ENCODE measurements around the gene SHC4.

SHC4 gene

GRCh38 chr15:48928877-48929538 is 34.7 kb downstream of the SHC4 start:
- Histone ChIP-seq H4K91ac (ENCODE audit: low read length) (no peak overlapping the region), H3K9ac (ENCODE audit: low read length) (no peak overlapping the region), H3K4me2 (ENCODE audit: low read length, poor library complexity, severe bottlenecking) (no peak overlapping the region), H2BK5ac (ENCODE audit: low read depth, low read length, poor library complexity, severe bottlenecking) (no peak overlapping the region), H3K4me1 (ENCODE audit: control insufficient read depth, insufficient read depth, low read depth, low read length) (peaks cover 5% of the 10 kb centered on the region), H3K9me3 (ENCODE audit: control insufficient read depth, low read length) (no peaks in the 10 kb centered on the region), H3K18ac (ENCODE audit: low read depth in 1 of 2, low read length in 2 of 2) (no peak overlapping the region), H3K79me1 (replicated peaks; ENCODE audit: low read length, poor library complexity, severe bottlenecking) (no peaks in the 10 kb centered on the region), H3K23ac (ENCODE audit: low read length in 2 of 2) (no peak overlapping the region), H3K27me3 (ENCODE audit: control insufficient read depth in 1 of 2, insufficient read depth in 1 of 2, low read length in 2 of 2) (no peaks in the 10 kb centered on the region), H3K4me3 (ENCODE audit: insufficient read depth in 1 of 2, low read depth in 1 of 2, low read length in 2 of 2) (no peak overlapping the region), H2BK15ac (ENCODE audit: low read depth, poor library complexity, severe bottlenecking) (no peak overlapping the region), H3K36me3 (ENCODE audit: control insufficient read depth in 1 of 2, insufficient read depth in 2 of 2, low read depth in 1 of 2, low read length in 2 of 2) (no peaks in the 10 kb centered on the region), H3K27ac (ENCODE audit: low read length, poor library complexity, severe bottlenecking) (no peak overlapping the region), H3K14ac (ENCODE audit: low read length in 2 of 2) (no peak overlapping the region), H2BK120ac (ENCODE audit: low read depth, low read length) (no peak overlapping the region), H2AFZ (ENCODE audit: low read depth, low read length) (no peak overlapping the region), H2BK12ac (ENCODE audit: low read length in 2 of 2) (no peak overlapping the region), H3K4ac (ENCODE audit: low read depth in 1 of 2, low read length in 2 of 2) (no peak overlapping the region), H2AK5ac (ENCODE audit: low read length, severe bottlenecking) (no peak overlapping the region), H4K8ac (ENCODE audit: low read length) (no peak overlapping the region)
- 92% methylated on average over 6 of the region's 6 CpGs for WGBS
- no peak for DNase-seq

- Histone ChIP-seq H2AK5ac (ENCODE audit: low read length, severe bottlenecking) (no peak overlapping the region), H3K36me3 (ENCODE audit: control insufficient read depth in 1 of 2, insufficient read depth in 2 of 2, low read depth in 1 of 2, low read length in 2 of 2) (no peaks in the 10 kb centered on the region), H3K27ac (ENCODE audit: low read length, poor library complexity, severe bottlenecking) (no peak overlapping the region), H2BK5ac (ENCODE audit: low read depth, low read length, poor library complexity, severe bottlenecking) (no peak overlapping the region), H3K23ac (ENCODE audit: low read length in 2 of 2) (no peak overlapping the region), H3K4ac (ENCODE audit: low read depth in 1 of 2, low read length in 2 of 2) (no peak overlapping the region), H3K4me1 (ENCODE audit: control insufficient read depth, insufficient read depth, low read depth, low read length) (peaks cover 5% of the 10 kb centered on the region), H3K14ac (ENCODE audit: low read length in 2 of 2) (no peak overlapping the region), H3K9ac (ENCODE audit: low read length) (peak overlapping the region; percentile 62), H3K4me2 (ENCODE audit: low read length, poor library complexity, severe bottlenecking) (no peak overlapping the region), H2AFZ (ENCODE audit: low read depth, low read length) (peak overlapping the region; percentile 29), H3K79me1 (replicated peaks; ENCODE audit: low read length, poor library complexity, severe bottlenecking) (no peaks in the 10 kb centered on the region), H2BK15ac (ENCODE audit: low read depth, poor library complexity, severe bottlenecking) (no peak overlapping the region), H3K18ac (ENCODE audit: low read depth in 1 of 2, low read length in 2 of 2) (no peak overlapping the region), H4K91ac (ENCODE audit: low read length) (no peak overlapping the region), H2BK12ac (ENCODE audit: low read length in 2 of 2) (peak overlapping the region in 1 of 2 experiments; percentile 26), H3K9me3 (ENCODE audit: control insufficient read depth, low read length) (no peaks in the 10 kb centered on the region), H4K8ac (ENCODE audit: low read length) (no peak overlapping the region), H2BK120ac (ENCODE audit: low read depth, low read length) (no peak overlapping the region), H3K27me3 (ENCODE audit: control insufficient read depth in 1 of 2, insufficient read depth in 1 of 2, low read length in 2 of 2) (no peaks in the 10 kb centered on the region), H3K4me3 (ENCODE audit: insufficient read depth in 1 of 2, low read depth in 1 of 2, low read length in 2 of 2) (peak overlapping the region in 1 of 2 experiments; percentile 17)
- 35% methylated on average over 9 of the region's 9 CpGs for WGBS
- DNase-seq: peak; percentile 93
Measured at GRCh38 chr15:48925714-48926223, 38.0 kb downstream of the SHC4 start.

DNA sequence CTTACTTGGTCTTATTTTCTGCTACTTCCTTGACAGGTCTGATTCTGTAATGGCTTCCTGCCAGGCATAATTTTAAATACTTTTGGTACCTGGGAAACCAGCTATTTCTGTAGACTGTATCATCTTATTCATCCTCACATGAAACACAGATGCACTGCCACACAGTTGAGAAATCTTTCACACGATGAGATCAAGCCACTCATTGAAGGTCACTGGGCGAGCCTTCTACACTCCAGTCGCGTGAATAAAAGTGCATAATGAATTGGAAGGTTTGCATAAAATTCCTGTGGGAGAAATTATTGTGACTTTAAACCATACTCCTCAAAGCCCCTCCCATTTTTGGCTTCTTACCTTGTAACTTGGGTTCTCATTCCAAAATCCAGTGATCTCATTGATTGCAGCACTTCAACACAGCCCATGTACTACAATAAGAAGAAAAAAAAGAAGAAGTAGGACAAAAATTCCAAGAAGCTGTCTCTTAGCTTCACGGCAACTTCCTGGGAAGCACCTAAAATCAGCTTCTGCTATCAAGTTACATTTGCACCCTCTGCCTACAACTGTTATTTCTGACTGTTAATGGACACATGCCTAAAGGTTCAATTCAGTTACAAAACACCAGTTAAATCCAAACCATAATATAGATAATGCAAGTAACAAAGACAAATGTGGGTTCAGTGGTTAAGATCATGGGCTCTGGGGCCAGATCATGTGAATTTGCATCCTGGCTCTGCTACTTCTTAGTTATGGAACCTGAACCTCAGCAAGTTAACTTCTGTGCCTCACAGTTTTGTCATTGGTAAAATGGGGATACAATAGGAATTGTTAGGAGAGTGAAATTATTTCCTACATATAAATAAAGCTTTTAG is 39.0 kb downstream of the SHC4 start:
- 96% methylated on average over 3 of the region's 5 CpGs for WGBS
- Histone ChIP-seq H3K4me2 (ENCODE audit: low read length, poor library complexity, severe bottlenecking) (no peak overlapping the region), H2AK5ac (ENCODE audit: low read length, severe bottlenecking) (no peak overlapping the region), H3K14ac (ENCODE audit: low read length in 2 of 2) (no peak overlapping the region), H3K9me3 (ENCODE audit: control insufficient read depth, low read length) (no peaks in the 10 kb centered on the region), H4K91ac (ENCODE audit: low read length) (no peak overlapping the region), H3K27ac (ENCODE audit: low read length, poor library complexity, severe bottlenecking) (no peak overlapping the region), H3K18ac (ENCODE audit: low read depth in 1 of 2, low read length in 2 of 2) (no peak overlapping the region), H2BK15ac (ENCODE audit: low read depth, poor library complexity, severe bottlenecking) (no peak overlapping the region), H3K79me1 (replicated peaks; ENCODE audit: low read length, poor library complexity, severe bottlenecking) (no peaks in the 10 kb centered on the region), H2BK5ac (ENCODE audit: low read depth, low read length, poor library complexity, severe bottlenecking) (no peak overlapping the region), H4K8ac (ENCODE audit: low read length) (no peak overlapping the region), H2AFZ (ENCODE audit: low read depth, low read length) (no peak overlapping the region), H2BK12ac (ENCODE audit: low read length in 2 of 2) (no peak overlapping the region), H2BK120ac (ENCODE audit: low read depth, low read length) (no peak overlapping the region), H3K27me3 (ENCODE audit: control insufficient read depth in 1 of 2, insufficient read depth in 1 of 2, low read length in 2 of 2) (no peaks in the 10 kb centered on the region), H3K4ac (ENCODE audit: low read depth in 1 of 2, low read length in 2 of 2) (no peak overlapping the region), H3K23ac (ENCODE audit: low read length in 2 of 2) (no peak overlapping the region), H3K36me3 (ENCODE audit: control insufficient read depth in 1 of 2, insufficient read depth in 2 of 2, low read depth in 1 of 2, low read length in 2 of 2) (no peaks in the 10 kb centered on the region), H3K4me1 (ENCODE audit: control insufficient read depth, insufficient read depth, low read depth, low read length) (peaks cover 5% of the 10 kb centered on the region), H3K4me3 (ENCODE audit: insufficient read depth in 1 of 2, low read depth in 1 of 2, low read length in 2 of 2) (peak overlapping the region in 1 of 2 experiments; percentile 8), H3K9ac (ENCODE audit: low read length) (peak overlapping the region; percentile 62)
- no peak for DNase-seq

- H3K36me3 ChIP-seq (ENCODE audit: control insufficient read depth in 1 of 2, insufficient read depth in 2 of 2, low read depth in 1 of 2, low read length in 2 of 2): no peaks in the 10 kb centered on the region
- H3K27ac ChIP-seq (ENCODE audit: low read length, poor library complexity, severe bottlenecking): no peak overlapping the region
- H3K9me3 ChIP-seq (ENCODE audit: control insufficient read depth, low read length): no peaks in the 10 kb centered on the region
- H3K4ac ChIP-seq (ENCODE audit: low read depth in 1 of 2, low read length in 2 of 2): no peak overlapping the region
- no peak overlapping the region for H3K4me2 ChIP-seq (ENCODE audit: low read length, poor library complexity, severe bottlenecking)
- DNase-seq: no peak
- H3K79me1 ChIP-seq (replicated peaks; ENCODE audit: low read length, poor library complexity, severe bottlenecking): no peaks in the 10 kb centered on the region
- H2AFZ ChIP-seq (ENCODE audit: low read depth, low read length): no peak overlapping the region
- no peak overlapping the region for H2BK120ac ChIP-seq (ENCODE audit: low read depth, low read length)
- no peak overlapping the region for H3K4me3 ChIP-seq (ENCODE audit: insufficient read depth in 1 of 2, low read depth in 1 of 2, low read length in 2 of 2)
- H2BK15ac ChIP-seq (ENCODE audit: low read depth, poor library complexity, severe bottlenecking): no peak overlapping the region
- no peak overlapping the region for H3K18ac ChIP-seq (ENCODE audit: low read depth in 1 of 2, low read length in 2 of 2)
- H3K14ac ChIP-seq (ENCODE audit: low read length in 2 of 2): no peak overlapping the region
- no peak overlapping the region for H4K8ac ChIP-seq (ENCODE audit: low read length)
- H2BK12ac ChIP-seq (ENCODE audit: low read length in 2 of 2): no peak overlapping the region
- no peak overlapping the region for H3K9ac ChIP-seq (ENCODE audit: low read length)
- H2BK5ac ChIP-seq (ENCODE audit: low read depth, low read length, poor library complexity, severe bottlenecking): no peak overlapping the region
- H2AK5ac ChIP-seq (ENCODE audit: low read length, severe bottlenecking): no peak overlapping the region
- peaks cover 2% of the 10 kb centered on the region for H3K4me1 ChIP-seq (ENCODE audit: control insufficient read depth, insufficient read depth, low read depth, low read length)
- H3K27me3 ChIP-seq (ENCODE audit: control insufficient read depth in 1 of 2, insufficient read depth in 1 of 2, low read length in 2 of 2): no peaks in the 10 kb centered on the region
- WGBS: 100% methylated on average over 1 of the region's 2 CpGs
- H4K91ac ChIP-seq (ENCODE audit: low read length): no peak overlapping the region
- H3K23ac ChIP-seq (ENCODE audit: low read length in 2 of 2): no peak overlapping the region
Measured at GRCh38 chr15:48922046-48922445, 41.7 kb downstream of the SHC4 start.
